OCI-LY3 (cell line): ENCODE measurements around the gene TRAPPC1.

Experiments used
- CTCF ChIP-seq: fragments of 200-600, 300-600 bp; sonication (generic); IDR thresholded peaks from 2 replicates; pipeline ENCODE4 v1.5.1; 2014; ENCODE audit warnings: antibody characterized with exemption, low read length, low read depth
- EZH2phosphoT487 ChIP-seq: fragments of 200-600 bp; shearing (Covaris generic); IDR thresholded peaks from 2 replicates; pipeline ENCODE4 v1.6.1; 2018; ENCODE audit warnings: antibody characterized with exemption, mixed run types, low read depth

- TF ChIP-seq CTCF (no peak), EZH2phosphoT487 (no peak)
Observed at GRCh38 chr17:7956228-7956965, 24.7 kb upstream of the TRAPPC1 start.
